Measurements from ENCODE around the gene CA12.
"Not testable (repeated sequence)": the region's sequence is repeated elsewhere in the genome, so short reads cannot be mapped to it uniquely, and the experiment has no call there.

CA12 gene

GRCh38 chr15:63335543-63336240, 46.0 kb downstream of the CA12 start:
- DNase-seq (ENCODE audit: low read depth in 2 of 2) = no peak

GRCh38 chr15:63334821-63335220, 46.8 kb downstream of the CA12 start:
- DNase-seq (ENCODE audit: low read depth in 2 of 2) = no peak

GRCh38 chr15:63332367-63333124, 49.1 kb downstream of the CA12 start:
- no peak for DNase-seq (ENCODE audit: low read depth in 2 of 2)

GRCh38 chr15:63331456-63331855, 50.2 kb downstream of the CA12 start:
- peak; percentile 8 to 46 for DNase-seq (ENCODE audit: low read depth in 2 of 2)

- no peak for DNase-seq (ENCODE audit: low read depth in 2 of 2)
These were observed 50.7 kb downstream of the CA12 start for GRCh38 chr15:63330926-63331325.

GRCh38 chr15:63329567-63330350, 51.9 kb downstream of the CA12 start:
- DNase-seq (ENCODE audit: low read depth in 2 of 2) = no peak

GRCh38 chr15:63327648-63328421, 53.8 kb downstream of the CA12 start:
- no peak for DNase-seq (ENCODE audit: low read depth in 2 of 2)

GRCh38 chr15:63324770-63325169, 56.9 kb downstream of the CA12 start:
- DNase-seq (ENCODE audit: low read depth in 2 of 2) = peak in 1 of 2 donors; percentile 17

- DNase-seq (ENCODE audit: low read depth in 2 of 2) = no peak
These were observed 57.7 kb downstream of the CA12 start for GRCh38 chr15:63323798-63324563.

GRCh38 chr15:63322541-63322940, 59.1 kb downstream of the CA12 start:
- DNase-seq (ENCODE audit: low read depth in 2 of 2) = no peak

- no peak for DNase-seq (ENCODE audit: low read depth in 2 of 2)
These were observed 60.2 kb downstream of the CA12 start for GRCh38 chr15:63321462-63321861.

GRCh38 chr15:63320981-63321380, 60.7 kb downstream of the CA12 start:
- DNase-seq (ENCODE audit: low read depth in 2 of 2) = not testable (repeated sequence)

- not testable (repeated sequence) for DNase-seq (ENCODE audit: low read depth in 2 of 2)
These were observed 61.2 kb downstream of the CA12 start for GRCh38 chr15:63320446-63320845.

GRCh38 chr15:63319065-63319464, 62.6 kb downstream of the CA12 start:
- DNase-seq (ENCODE audit: low read depth in 2 of 2) = no peak

- no peak for DNase-seq (ENCODE audit: low read depth in 2 of 2)
These were observed 63.3 kb downstream of the CA12 start for GRCh38 chr15:63318344-63318743.

- no peak for DNase-seq (ENCODE audit: low read depth in 2 of 2)
These were observed 67.2 kb downstream of the CA12 start for GRCh38 chr15:63314409-63314808.

GRCh38 chr15:63313825-63314224, 67.8 kb downstream of the CA12 start:
- DNase-seq (ENCODE audit: low read depth in 2 of 2) = no peak

GRCh38 chr15:63312286-63312685, 69.4 kb downstream of the CA12 start:
- DNase-seq (ENCODE audit: low read depth in 2 of 2) = no peak

- no peak for DNase-seq (ENCODE audit: low read depth in 2 of 2)
These were observed 71.0 kb downstream of the CA12 start for GRCh38 chr15:63310646-63311045.

- DNase-seq (ENCODE audit: low read depth in 2 of 2) = no peak
These were observed 72.7 kb downstream of the CA12 start for GRCh38 chr15:63308947-63309346.

- no peak for DNase-seq (ENCODE audit: low read depth in 2 of 2)
These were observed 73.2 kb downstream of the CA12 start for GRCh38 chr15:63308491-63308890.
